ENCODE results near the gene RAB7B. TPM values are rescaled to one million over a fixed set of nuclear protein-coding genes. Genes with fewer than 3 reads are reported as not detected.

The RAB7B gene
- total RNA-seq, 2 donors from 2014 or later, result 0.78 TPM; not detected in 1

DNA sequence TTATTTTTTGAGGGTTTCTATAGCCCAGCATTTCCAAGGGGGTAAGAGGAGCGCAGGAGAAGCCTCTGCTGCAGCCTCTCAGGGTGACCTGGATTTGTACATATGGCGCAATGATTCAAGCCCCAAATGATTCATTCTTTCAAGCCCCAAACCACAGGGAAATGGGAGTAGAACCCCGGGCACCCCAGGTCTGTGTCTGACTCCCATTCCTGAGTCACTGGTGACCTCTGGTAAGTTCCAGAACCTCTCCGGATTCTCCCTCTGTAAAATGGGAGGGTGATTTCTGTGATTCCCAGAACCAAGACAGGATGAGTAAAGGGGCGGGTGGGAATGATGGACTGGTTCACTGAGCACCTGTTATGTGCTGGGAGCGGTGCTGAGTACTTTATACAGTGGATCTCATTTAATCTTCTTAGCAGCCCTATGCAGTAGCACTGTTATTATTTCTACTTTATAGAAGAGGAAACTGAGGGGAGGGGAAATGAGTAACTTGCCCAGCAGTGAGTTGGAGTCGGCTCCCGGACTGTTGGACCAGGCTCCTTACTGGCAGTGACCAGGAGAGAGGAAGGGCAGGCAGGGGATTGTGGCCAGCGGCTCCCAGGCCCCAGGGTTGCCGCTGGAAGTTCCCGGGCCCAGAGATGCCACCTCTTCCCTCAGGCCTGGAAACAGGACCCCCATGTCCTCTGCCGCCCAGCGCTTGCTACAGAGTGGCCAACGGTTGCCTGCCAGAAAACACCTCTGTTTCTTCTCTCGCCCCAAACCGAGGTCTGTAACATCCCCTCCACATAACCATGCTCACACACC is 39.6 kb downstream of the RAB7B start:
- Histone ChIP-seq H3K4me3 (no peak overlapping the region), H3K4me1 (peaks cover 14% of the 10 kb centered on the region), H3K27ac (no peak overlapping the region), H3K36me3 (replicated peaks in 1 of 2; ENCODE audit: insufficient read depth in 1 of 2, low read depth in 2 of 2) (no peaks in the 10 kb centered on the region), H3K27me3 (no peaks in the 10 kb centered on the region), H3K9me3 (no peaks in the 10 kb centered on the region)
- ATAC-seq, result no peak
- 80 to 82% methylated on average over 14 to 16 of the region's 16 CpGs for WGBS, 2 donors
- intact Hi-C loops (cut with DNase I), result loop anchor here (5.0 kb wide), 1 partner anchor 36 kb away; no protein-coding TSS in a partner anchor
- DNase-seq, result no peak
- TF ChIP-seq, protein P1, sequence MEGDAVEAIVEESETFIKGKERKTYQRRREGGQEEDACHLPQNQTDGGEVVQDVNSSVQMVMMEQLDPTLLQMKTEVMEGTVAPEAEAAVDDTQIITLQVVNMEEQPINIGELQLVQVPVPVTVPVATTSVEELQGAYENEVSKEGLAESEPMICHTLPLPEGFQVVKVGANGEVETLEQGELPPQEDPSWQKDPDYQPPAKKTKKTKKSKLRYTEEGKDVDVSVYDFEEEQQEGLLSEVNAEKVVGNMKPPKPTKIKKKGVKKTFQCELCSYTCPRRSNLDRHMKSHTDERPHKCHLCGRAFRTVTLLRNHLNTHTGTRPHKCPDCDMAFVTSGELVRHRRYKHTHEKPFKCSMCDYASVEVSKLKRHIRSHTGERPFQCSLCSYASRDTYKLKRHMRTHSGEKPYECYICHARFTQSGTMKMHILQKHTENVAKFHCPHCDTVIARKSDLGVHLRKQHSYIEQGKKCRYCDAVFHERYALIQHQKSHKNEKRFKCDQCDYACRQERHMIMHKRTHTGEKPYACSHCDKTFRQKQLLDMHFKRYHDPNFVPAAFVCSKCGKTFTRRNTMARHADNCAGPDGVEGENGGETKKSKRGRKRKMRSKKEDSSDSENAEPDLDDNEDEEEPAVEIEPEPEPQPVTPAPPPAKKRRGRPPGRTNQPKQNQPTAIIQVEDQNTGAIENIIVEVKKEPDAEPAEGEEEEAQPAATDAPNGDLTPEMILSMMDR (IDR thresholded peaks at IDR 0.05), result no peak
- TF ChIP-seq POLR2A (IDR thresholded peaks at IDR 0.05), result no peak

GRCh38 chr1:205962821-205963221 is 40.4 kb downstream of the RAB7B start:
- ATAC-seq (no peak), DNase-seq (no peak)
- H3K4me3 ChIP-seq, result no peak overlapping the region
- no peaks in the 10 kb centered on the region for H3K36me3 ChIP-seq (replicated peaks in 1 of 2; ENCODE audit: insufficient read depth in 1 of 2, low read depth in 2 of 2)
- H3K27ac ChIP-seq, result no peak overlapping the region
- no peaks in the 10 kb centered on the region for H3K27me3 ChIP-seq
- TF ChIP-seq, protein P1 (IDR thresholded peaks at IDR 0.05), result no peak
- TF ChIP-seq POLR2A (IDR thresholded peaks at IDR 0.05), result no peak
- peaks cover 14% of the 10 kb centered on the region for H3K4me1 ChIP-seq
- 82 to 88% methylated on average over 4 to 6 of the region's 6 CpGs for WGBS, 2 donors
- H3K9me3 ChIP-seq, result no peaks in the 10 kb centered on the region
- intact Hi-C loops (cut with DNase I), result loop anchor here (5.0 kb wide), 1 partner anchor 36 kb away; no protein-coding TSS in a partner anchor

- no peaks in the 10 kb centered on the region for H3K27me3 ChIP-seq
- no peaks in the 10 kb centered on the region for H3K9me3 ChIP-seq
- DNase-seq (peak in 3 of 4 donors; percentile 25 to 42 (median 27)), ATAC-seq (peak; percentile 60)
- WGBS, 2 donors, result 55 to 66% methylated on average over 9 of the region's 9 CpGs
- intact Hi-C loops (cut with DNase I), result loop anchor here (5.0 kb wide), 1 partner anchor 35 kb away; no protein-coding TSS in a partner anchor
- H3K27ac ChIP-seq, result peak overlapping the region in 2 of 4 donors; percentile 45 to 58
- peak in 2 of 3 donors; percentile 7 to 24 for TF ChIP-seq POLR2A (IDR thresholded peaks at IDR 0.05)
- TF ChIP-seq, protein P1 (IDR thresholded peaks at IDR 0.05), result no peak
- H3K4me3 ChIP-seq, result no peak overlapping the region
- H3K36me3 ChIP-seq (replicated peaks in 1 of 2; ENCODE audit: insufficient read depth in 1 of 2, low read depth in 2 of 2), result no peaks in the 10 kb centered on the region
- H3K4me1 ChIP-seq, result peaks cover 14% of the 10 kb centered on the region
Observed at GRCh38 chr1:205961991-205962820, 41.0 kb downstream of the RAB7B start.

GRCh38 chr1:205961405-205961804 is 41.8 kb downstream of the RAB7B start:
- TF ChIP-seq, protein P1 (IDR thresholded peaks at IDR 0.05), result no peak
- no peak for TF ChIP-seq POLR2A (IDR thresholded peaks at IDR 0.05)
- H3K9me3 ChIP-seq, result no peaks in the 10 kb centered on the region
- WGBS, 2 donors, result 42 to 68% methylated on average over 2 of the region's 2 CpGs
- H3K4me1 ChIP-seq, result peaks cover 14% of the 10 kb centered on the region
- DNase-seq (peak in 2 of 4 donors; percentile 22 to 32), ATAC-seq (peak; percentile 53)
- H3K36me3 ChIP-seq (replicated peaks in 1 of 2; ENCODE audit: insufficient read depth in 1 of 2, low read depth in 2 of 2), result no peaks in the 10 kb centered on the region
- H3K4me3 ChIP-seq, result no peak overlapping the region
- intact Hi-C loops (cut with DNase I), result loop anchor here (5.0 kb wide), 1 partner anchor 34 kb away; no protein-coding TSS in a partner anchor
- H3K27me3 ChIP-seq, result no peaks in the 10 kb centered on the region
- peak overlapping the region in 2 of 4 donors; percentile 45 to 58 for H3K27ac ChIP-seq

Measured in body of pancreas (tissue), 4 donors.